A549 (cell line): ENCODE results near the gene PRR19. TPM values are rescaled to one million over a fixed set of nuclear protein-coding genes. Genes with fewer than 3 reads are reported as not detected.

Experiments
- ATAC-seq, 2 experiments: fragments of 200-7000 bp in 1 of 2; fragments of >200 bp in 1 of 2; cut with Nextera tagmentation in 1 of 2; cut with Tn5 transposase in 1 of 2; 3 replicates each; pipeline versions ENCODE4 v1.8.0 to v1.9.1; 2018 to 2020; ENCODE audit warnings: mild to moderate bottlenecking in 1 of 2, moderate library complexity in 1 of 2
- CTCF ChIA-PET: fragments of 300-600 bp; sonication (Branson Sonifier 250); formaldehyde crosslinking; extraction: SDS; loops from one replicate; lab custom pipeline; 2021; ENCODE audit warnings: antibody characterized with exemption, inconsistent platforms; lab: Yijun Ruan, JAX
- POLR2A ChIA-PET: fragments of 350-600 bp; formaldehyde crosslinking; extraction: SDS; loops from one replicate; lab custom pipeline; 2021; ENCODE audit warnings: antibody characterized with exemption, inconsistent platforms; lab: Yijun Ruan, JAX
- DNase-seq, 2 experiments: peaks; one replicate each; pipeline versions ENCODE4 v3.0.0 to v3.0.0-alpha.2; 2011 to 2016; ENCODE audit warnings: low read depth in 1 of 2, low spot score in 1 of 2
- FAIRE-seq: peaks from 2 replicates; lab custom pipeline; 2011; peaks lifted over from hg19 to GRCh38; lab: Jason Lieb, UNC
- H3K27ac ChIP-seq, 2 experiments: fragments of >200 bp; sonication (Bioruptor Twin); formaldehyde crosslinking; 3 replicates each; pipeline ENCODE4 v1.5.1; 2016 to 2017
- H3K4me1 ChIP-seq: fragments of >200 bp; sonication (Bioruptor Twin); formaldehyde crosslinking; 3 replicates; pipeline ENCODE4 v1.6.1; 2016
- H3K4me2 ChIP-seq: fragments of >200 bp; sonication (Bioruptor Twin); formaldehyde crosslinking; 3 replicates; pipeline ENCODE4 v1.6.1; 2016
- H3K4me3 ChIP-seq: fragments of >200 bp; sonication (Bioruptor Twin); formaldehyde crosslinking; 3 replicates; pipeline ENCODE4 v1.5.1; 2016
- H3K9me3 ChIP-seq: fragments of >200 bp; sonication (Bioruptor Twin); formaldehyde crosslinking; 3 replicates; pipeline ENCODE4 v1.6.1; 2016
- CBX2 ChIP-seq: fragments of 200-600 bp; sonication (generic); IDR thresholded peaks from 2 replicates; pipeline ENCODE4 v1.6.1; 2016; ENCODE audit warnings: low read depth, mild to moderate bottlenecking, borderline replicate concordance
- CHD2 ChIP-seq: fragments of 150-350 bp; IDR thresholded peaks from 2 replicates; pipeline ENCODE4 v1.6.1; 2014; ENCODE audit warnings: low read length; ENCODE audit not compliant: partially characterized antibody
- CTCF ChIP-seq: fragments of >200 bp; sonication (Bioruptor Twin); formaldehyde crosslinking; IDR thresholded peaks from 3 replicates; pipeline ENCODE4 v1.5.1; 2016
- E2F6 ChIP-seq: IDR thresholded peaks from 2 replicates; pipeline ENCODE4 v1.6.1; 2012; ENCODE audit warnings: low read depth, borderline replicate concordance
- EHF ChIP-seq: fragments of 250-450 bp; sonication (Bioruptor Pico); IDR thresholded peaks from 2 replicates; pipeline ENCODE4 v1.5.0; 2020; ENCODE audit warnings: mild to moderate bottlenecking
- ELK1 ChIP-seq: fragments of 150-350 bp; IDR thresholded peaks from 2 replicates; pipeline ENCODE4 v1.6.1; 2014; ENCODE audit warnings: low read depth, mild to moderate bottlenecking, low read length
- HDAC2 ChIP-seq: fragments of 200-600 bp; sonication (generic); IDR thresholded peaks from 2 replicates; pipeline ENCODE4 v1.6.1; 2016
- JUN ChIP-seq, 2 experiments: fragments of >200 bp; sonication (Bioruptor Twin); formaldehyde crosslinking; IDR thresholded peaks; 2 replicates in 1 of 2; 3 replicates in 1 of 2; pipeline ENCODE4 v1.6.1; 2016 to 2017
- JUNB ChIP-seq: fragments of >200 bp; sonication (Bioruptor Twin); formaldehyde crosslinking; IDR thresholded peaks from 2 replicates; pipeline ENCODE4 v1.6.1; 2016
- NPAS2 ChIP-seq: fragments of 250-450 bp; sonication (Bioruptor Pico); IDR thresholded peaks from 2 replicates; pipeline ENCODE4 v1.8.0; 2022; ENCODE audit warnings: mild to moderate bottlenecking, moderate library complexity, borderline replicate concordance
- NR3C1 ChIP-seq: fragments of >200 bp; sonication (Bioruptor Twin); formaldehyde crosslinking; IDR thresholded peaks from 3 replicates; pipeline ENCODE4 v1.6.1; 2017
- PHF8 ChIP-seq: fragments of 200-600 bp; sonication (generic); IDR thresholded peaks from 2 replicates; pipeline ENCODE4 v1.6.1; 2016; ENCODE audit warnings: low read depth, mild to moderate bottlenecking, antibody characterized with exemption, moderate library complexity, borderline replicate concordance
- POLR2A ChIP-seq: IDR thresholded peaks from 2 replicates; pipeline ENCODE4 v1.6.1; 2012; ENCODE audit warnings: mild to moderate bottlenecking, low read length
- POLR2AphosphoS2 ChIP-seq: conservative IDR thresholded peaks from 2 replicates; pipeline ENCODE4 v1.6.1; 2012; ENCODE audit warnings: low read length, improper control_type of control experiment, inconsistent platforms
- RCOR1 ChIP-seq: fragments of 150-350 bp; IDR thresholded peaks from 2 replicates; pipeline ENCODE4 v1.6.1; 2014; ENCODE audit warnings: antibody characterized with exemption, low read length, low read depth
- RFX5 ChIP-seq: fragments of 450-650 bp; IDR thresholded peaks from 2 replicates; pipeline ENCODE4 v1.7.1; 2014; ENCODE audit warnings: antibody characterized with exemption, mild to moderate bottlenecking, moderate library complexity
- ZC3H11A ChIP-seq: fragments of 450-650 bp; IDR thresholded peaks from 2 replicates; pipeline ENCODE4 v1.6.1; 2014; ENCODE audit warnings: antibody characterized with exemption, mild to moderate bottlenecking
- WGBS: methylation state at CpG from one replicate; pipeline ENCODE4 v1.1.6; 2017; ENCODE audit errors: missing lambda C conversion rate; 5-methylcytosine and 5-hydroxymethylcytosine counted together
- polyA plus RNA-seq, 4 experiments: library from polyadenylated mRNA; depleted of rRNA in 3 of 4; stranded (reverse); fragments of >200 nt; fragmentation: RNase III in 1 of 4; extraction: RNeasy Plus Mini Kit Qiagen cat#74134 plus additional on column Dnase treatment in 1 of 4; gene quantifications; 2 replicates in 3 of 4; 3 replicates in 1 of 4; pipeline ENCODE4 v1.2.3, GENCODE V29; 2011 to 2017
- TF ChIP-seq, protein P1 (sequence below): fragments of >200 bp; sonication (Bioruptor Twin); formaldehyde crosslinking; IDR thresholded peaks from 3 replicates; pipeline ENCODE4 v1.6.1; 2016
- TF ChIP-seq, protein P2 (sequence below): IDR thresholded peaks from 2 replicates; pipeline ENCODE4 v1.6.1; 2012

Gene PRR19
- polyA plus RNA-seq, 2 of the 4 experiments (the other 2 are of a cell fraction), result 1.1 to 4.5 TPM

DNA sequence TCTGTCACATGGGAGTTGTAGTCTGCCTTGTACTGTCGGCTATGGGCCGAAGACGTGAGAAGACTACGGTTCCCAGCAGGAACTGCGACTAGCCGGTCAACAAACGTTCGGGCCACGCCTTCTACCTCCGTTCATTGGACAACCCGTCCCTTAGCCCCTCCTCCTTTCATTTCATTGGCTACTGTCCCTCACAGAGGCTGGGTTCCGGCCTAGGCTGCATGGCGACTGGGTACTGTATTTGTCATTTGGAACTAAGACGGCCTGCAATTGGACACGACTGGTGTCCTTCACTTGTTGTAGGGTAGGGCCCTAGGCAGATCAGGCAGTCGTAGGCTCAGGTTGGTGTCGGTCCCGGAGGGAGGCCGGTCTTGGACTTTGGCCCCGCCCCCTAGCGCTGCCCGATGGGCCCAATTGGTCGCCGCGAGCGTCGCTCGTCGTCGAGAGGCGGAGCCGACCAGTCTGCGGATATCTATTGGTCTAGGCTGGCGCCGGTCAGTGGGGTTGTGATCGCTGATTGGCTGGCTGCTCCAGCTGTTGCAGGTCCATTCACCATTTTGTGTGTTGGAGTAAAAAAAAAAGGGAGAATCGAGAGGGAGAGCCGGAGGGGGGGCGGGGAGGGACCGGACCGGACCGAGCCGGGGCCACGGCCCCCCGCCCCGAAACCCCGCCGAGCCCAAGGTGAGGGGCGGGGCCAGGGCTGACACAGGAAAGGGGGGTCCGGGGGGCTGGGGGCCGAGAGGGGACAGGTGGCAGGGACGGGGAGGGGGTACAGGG is 33.0 kb upstream of the PRR19 start, which contains the start of gene CIC:
CIC (plus strand) TSS at position 549 of the 774 bp plus-strand sequence. CDS start 2,532 bp downstream, outside the sequence.
- ChIA-PET POLR2A (interaction anchor here (1.0 to 2.8 kb wide), 4 partner anchors 11 to 33 kb away, joined by 5 to 18 read pairs (median 7); partner anchors contain the start of genes GSK3A and PRR19), CTCF (interaction anchor here (0.8 to 14.6 kb wide), 5 partner anchors 12 to 197 kb away, joined by 3 to 373 read pairs (median 21); partner anchors contain the start of gene GSK3A)
- WGBS, result 1% methylated on average over 39 of the region's 52 CpGs
- peak; percentile 80 to 93 for ATAC-seq
- DNase-seq, result peak; percentile 100
- no peak for TF ChIP-seq ELK1
- TF ChIP-seq RFX5, result peak; percentile 83; the same call in 1 of the 2 replicates
- TF ChIP-seq, protein P1, sequence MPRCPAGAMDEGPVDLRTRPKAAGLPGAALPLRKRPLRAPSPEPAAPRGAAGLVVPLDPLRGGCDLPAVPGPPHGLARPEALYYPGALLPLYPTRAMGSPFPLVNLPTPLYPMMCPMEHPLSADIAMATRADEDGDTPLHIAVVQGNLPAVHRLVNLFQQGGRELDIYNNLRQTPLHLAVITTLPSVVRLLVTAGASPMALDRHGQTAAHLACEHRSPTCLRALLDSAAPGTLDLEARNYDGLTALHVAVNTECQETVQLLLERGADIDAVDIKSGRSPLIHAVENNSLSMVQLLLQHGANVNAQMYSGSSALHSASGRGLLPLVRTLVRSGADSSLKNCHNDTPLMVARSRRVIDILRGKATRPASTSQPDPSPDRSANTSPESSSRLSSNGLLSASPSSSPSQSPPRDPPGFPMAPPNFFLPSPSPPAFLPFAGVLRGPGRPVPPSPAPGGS, result no peak
- TF ChIP-seq POLR2A, result no peak
- TF ChIP-seq CHD2, result peak; percentile 62
- TF ChIP-seq HDAC2, result no peak
- TF ChIP-seq EHF (CRISPR knock-in tag), result no peak
- TF ChIP-seq ZC3H11A, result no peak
- no peak for TF ChIP-seq CBX2
- no peak for TF ChIP-seq PHF8
- TF ChIP-seq, protein P2, sequence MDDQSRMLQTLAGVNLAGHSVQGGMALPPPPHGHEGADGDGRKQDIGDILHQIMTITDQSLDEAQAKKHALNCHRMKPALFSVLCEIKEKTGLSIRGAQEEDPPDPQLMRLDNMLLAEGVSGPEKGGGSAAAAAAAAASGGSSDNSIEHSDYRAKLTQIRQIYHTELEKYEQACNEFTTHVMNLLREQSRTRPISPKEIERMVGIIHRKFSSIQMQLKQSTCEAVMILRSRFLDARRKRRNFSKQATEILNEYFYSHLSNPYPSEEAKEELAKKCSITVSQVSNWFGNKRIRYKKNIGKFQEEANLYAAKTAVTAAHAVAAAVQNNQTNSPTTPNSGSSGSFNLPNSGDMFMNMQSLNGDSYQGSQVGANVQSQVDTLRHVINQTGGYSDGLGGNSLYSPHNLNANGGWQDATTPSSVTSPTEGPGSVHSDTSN, result peak; percentile 100
- TF ChIP-seq JUNB, result no peak
- TF ChIP-seq JUN (IDR thresholded peaks at IDR 0.05), result no peak
- TF ChIP-seq CTCF, result no peak
- no peak for TF ChIP-seq NPAS2 (CRISPR knock-in tag)
- TF ChIP-seq POLR2AphosphoS2, result no peak
- no peak for TF ChIP-seq RCOR1
- TF ChIP-seq E2F6, result peak; percentile 25; the same call in 1 of the 2 replicates
- no peak for TF ChIP-seq NR3C1
- peak within 1 kb of the TSS; percentile 87 to 94 for H3K27ac ChIP-seq
- FAIRE-seq, result peak; percentile 100
- peak within 1 kb of the TSS; percentile 58 for H3K4me3 ChIP-seq
- peak within 1 kb of the TSS; percentile 96 for H3K4me2 ChIP-seq
- no peaks in the 10 kb centered on the region for H3K9me3 ChIP-seq
- H3K4me1 ChIP-seq, result peaks cover 28% of the 10 kb centered on the region
